ENCODE results near the gene KTN1. TPM values are rescaled to one million over a fixed set of nuclear protein-coding genes. Genes with fewer than 3 reads are reported as not detected.

The KTN1 gene
- total and polyA plus RNA-seq, 2 experiments from 2014 or later = 124 to 607 TPM

- TF ChIP-seq ETS1 (IDR thresholded peaks at IDR 0.05) (no peak), STAT1 (IDR thresholded peaks at IDR 0.05; ENCODE audit: unreplicated experiment) (no peak), EZH2 (IDR thresholded peaks at IDR 0.05; ENCODE audit: low read depth, unreplicated experiment) (no peak)
These were observed 11.4 kb upstream of the KTN1 start (continued) for GRCh38 chr14:55568618-55569017.

GRCh38 chr14:55571125-55571889 lies 8.7 kb upstream of the KTN1 start:
- Histone ChIP-seq H3F3A (replicated peaks; ENCODE audit: low read depth) (no peaks in the 10 kb centered on the region), H3K36me3 (ENCODE audit: insufficient read depth) (no peaks in the 10 kb centered on the region), H3K9me2 (ENCODE audit: insufficient read depth) (no peaks in the 10 kb centered on the region), H2AFZ (no peak overlapping the region), H3K27me3 (ENCODE audit: insufficient read depth) (no peaks in the 10 kb centered on the region), H3K4me1 (ENCODE audit: insufficient read depth) (no peaks in the 10 kb centered on the region), H3K4me2 (no peak overlapping the region), H3K79me2 (replicated peaks; ENCODE audit: insufficient read depth) (no peaks in the 10 kb centered on the region), H3K27ac (ENCODE audit: low read depth) (no peak overlapping the region), H3K4me3 (no peak overlapping the region), H4K20me1 (replicated peaks; ENCODE audit: insufficient read depth) (no peaks in the 10 kb centered on the region)
- Mint-ChIP-seq H3K27ac (no peak overlapping the region), H3K4me3 (no peak overlapping the region), H3K4me1 (0 out of 3 replicates have a peak, but pooled peaks cover 2% of the 10 kb centered on the region), H3K9me3 (no peaks in the 10 kb centered on the region), H3K36me3 (ENCODE audit: low read depth) (no peaks in the 10 kb centered on the region; the same call in 2 of the 3 replicates), H3K27me3 (ENCODE audit: insufficient read depth, low read depth, poor library complexity) (no peaks in the 10 kb centered on the region)
- TF ChIP-seq NANOG (IDR thresholded peaks at IDR 0.05; ENCODE audit: borderline replicate concordance) (no peak), POLR2AphosphoS5 (IDR thresholded peaks at IDR 0.05; ENCODE audit: low read depth) (no peak), REST (IDR thresholded peaks at IDR 0.05; ENCODE audit: unreplicated experiment) (no peak), ZNF114 (CRISPR knock-in tag; IDR thresholded peaks at IDR 0.05) (no peak), EZH2phosphoT487 (IDR thresholded peaks at IDR 0.05; ENCODE audit: unreplicated experiment) (no peak), CREB1 (CRISPR knock-in tag; IDR thresholded peaks at IDR 0.05; ENCODE audit: low read depth) (no peak), ZNF331 (CRISPR knock-in tag; IDR thresholded peaks at IDR 0.05; ENCODE audit: low read depth) (no peak), JUNB (IDR thresholded peaks at IDR 0.05; ENCODE audit: unreplicated experiment) (no peak)
- ATAC-seq (no peak), DNase-seq (ENCODE audit: low spot score) (no peak)
